K562 (cell line): Measurements from ENCODE around the gene POLD4. TPM values are rescaled to one million over a fixed set of nuclear protein-coding genes. Genes with fewer than 3 reads are reported as not detected.

Experiments used
- BDP1 ChIP-seq: IDR thresholded peaks from 3 replicates; pipeline ENCODE4 v1.6.1; 2011; ENCODE audit not compliant: insufficient read length, insufficient read depth
- ELF1 ChIP-seq: fragments of 200-800 bp; sonication (Bioruptor generic); IDR thresholded peaks from 2 replicates; pipeline ENCODE4 v1.6.1; 2016; ENCODE audit warnings: missing genetic modification characterization, missing compliant biosample characterization
- FOSL1 ChIP-seq: fragments of 200-800 bp; sonication (Bioruptor generic); conservative IDR thresholded peaks from 2 replicates; pipeline ENCODE4 v1.6.1; 2016; ENCODE audit warnings: missing genetic modification characterization, missing compliant biosample characterization
- GATA2 ChIP-seq: sonication (generic); formaldehyde crosslinking; IDR thresholded peaks from 2 replicates; pipeline ENCODE4 v1.4.0; 2020; ENCODE audit warnings: mild to moderate bottlenecking, missing genetic modification reagents
- HOMEZ ChIP-seq: fragments of 250-450 bp; sonication (Bioruptor Pico); IDR thresholded peaks from 2 replicates; pipeline ENCODE4 v1.4.0; 2020; ENCODE audit warnings: mild to moderate bottlenecking, moderate library complexity
- MAZ ChIP-seq, 2 experiments: fragments of 450-650 bp in 1 of 2; sonication (generic) in 1 of 2; formaldehyde crosslinking; IDR thresholded peaks in 1 of 2; conservative IDR thresholded peaks in 1 of 2; 2 replicates each; pipeline versions ENCODE4 v1.4.0 to v1.5.0; 2020; ENCODE audit warnings: mild to moderate bottlenecking in 1 of 2, missing genetic modification reagents in 1 of 2
- MTA3 ChIP-seq: fragments of 450-650 bp; formaldehyde crosslinking; IDR thresholded peaks from 2 replicates; pipeline ENCODE4 v1.6.1; 2017; ENCODE audit warnings: mild to moderate bottlenecking, borderline replicate concordance
- PHB ChIP-seq: fragments of 250-450 bp; sonication (Bioruptor Pico); IDR thresholded peaks from 2 replicates; pipeline ENCODE4 v1.5.0; 2021
- POLR3G ChIP-seq: IDR thresholded peaks from 2 replicates; pipeline ENCODE4 v1.6.1; 2011; ENCODE audit not compliant: insufficient read length, insufficient replicate concordance; ENCODE audit errors: extremely low read depth
- RAD21 ChIP-seq, 2 experiments: fragments of 250-450 bp in 1 of 2; fragments of 450-650 bp in 1 of 2; sonication (Bioruptor Pico) in 1 of 2; formaldehyde crosslinking in 1 of 2; IDR thresholded peaks in 1 of 2; conservative IDR thresholded peaks in 1 of 2; 2 replicates each; pipeline versions ENCODE4 v1.4.0 to v1.8.0; 2020 to 2022; ENCODE audit warnings: mild to moderate bottlenecking in 2 of 2, moderate library complexity in 1 of 2
- RCOR1 ChIP-seq, 2 experiments: IDR thresholded peaks; 2 replicates each; pipeline ENCODE4 v1.6.1; 2012; ENCODE audit warnings: low read depth in 2 of 2, low read length in 2 of 2, borderline replicate concordance in 1 of 2, improper control_type of control experiment in 1 of 2
- TEAD1 ChIP-seq, 2 experiments: fragments of 450-650 bp in 1 of 2; sonication (generic) in 1 of 2; formaldehyde crosslinking; IDR thresholded peaks; 2 replicates each; pipeline versions ENCODE4 v1.4.0 to v1.8.0; 2020 to 2022; ENCODE audit warnings: mild to moderate bottlenecking in 2 of 2, missing genetic modification reagents in 1 of 2
- TFAP4 ChIP-seq: sonication (generic); formaldehyde crosslinking; IDR thresholded peaks from 2 replicates; pipeline ENCODE4 v1.8.0; 2022; ENCODE audit warnings: missing genetic modification reagents, mild to moderate bottlenecking, moderate library complexity, borderline replicate concordance
- ZBTB11 ChIP-seq, 3 experiments: fragments of 200-800 bp in 1 of 3; fragments of 250-450 bp in 1 of 3; fragments of 450-650 bp in 1 of 3; sonication (Bioruptor Pico) in 1 of 3; sonication (Bioruptor generic) in 1 of 3; formaldehyde crosslinking in 1 of 3; IDR thresholded peaks; 2 replicates each; pipeline versions ENCODE4 v1.6.1 to v1.8.0; 2016 to 2022; ENCODE audit warnings: mild to moderate bottlenecking in 2 of 3, missing genetic modification characterization in 2 of 3, missing compliant biosample characterization in 1 of 3, moderate library complexity in 1 of 3
- ZFP91 ChIP-seq: sonication (generic); formaldehyde crosslinking; IDR thresholded peaks from 2 replicates; pipeline ENCODE4 v1.8.0; 2022; ENCODE audit warnings: mild to moderate bottlenecking, missing genetic modification reagents
- ZNF263 ChIP-seq: sonication (generic); formaldehyde crosslinking; IDR thresholded peaks from 2 replicates; pipeline ENCODE4 v1.8.0; 2022; ENCODE audit warnings: mild to moderate bottlenecking, missing genetic modification reagents, borderline replicate concordance
- ZNF79 ChIP-seq: fragments of 250-450 bp; sonication (Bioruptor Pico); IDR thresholded peaks from 2 replicates; pipeline ENCODE4 v1.4.0; 2020; ENCODE audit warnings: low read depth, mild to moderate bottlenecking, moderate library complexity
- polyA plus RNA-seq, 8 experiments: library from polyadenylated mRNA; depleted of rRNA in 4 of 8; stranded (reverse) in 5 of 8; unstranded in 3 of 8; fragments of >200 nt; fragmentation: Nextera tagmentation in 2 of 8; fragmentation: Illumina TruSeq in 1 of 8; extraction: Ambion mirVana in 2 of 8; extraction: Trizol in 1 of 8; gene quantifications; 2 replicates each; pipeline versions ENCODE4 v1.2.1 to v1.2.3, GENCODE V29; 2011 to 2014; ENCODE audit warnings: inconsistent platforms in 1 of 8, missing spikeins in 1 of 8
- total RNA-seq, 7 experiments: library from RNA; depleted of rRNA in 6 of 7; stranded (reverse); fragments of >200 nt in 6 of 7; fragmentation: Illumina TruSeq in 2 of 7; extraction: Trizol in 2 of 7; gene quantifications; 2 replicates each; pipeline versions ENCODE4 v1.2.1 to v1.2.3, GENCODE V29; 2011 to 2021; ENCODE audit warnings: low replicate concordance in 1 of 7

Gene POLD4
- total and polyA plus RNA-seq, 9 of the 15 experiments (the other 6 are each of a cell fraction or from before 2014, with no cell fraction given), result 5.8 to 64.5 (median 18.3) TPM

GRCh38 chr11:67382276-67383136 is 29.2 kb upstream of the POLD4 start (continued):
- TF ChIP-seq GATA2 (peak; percentile 18; the same call in 1 of the 2 replicates), MTA3 (0 out of 2 replicates have a peak, but pooled peaks have one; percentile 37), ZBTB11 (CRISPR knock-in tag; IDR thresholded peaks at IDR 0.05) (no peak), ELF1 (tag) (no peak), RAD21 (CRISPR knock-in tag; conservative IDR thresholded peaks at IDR 0.05 in 1 of 2, IDR thresholded peaks at IDR 0.05 in 1 of 2) (peak; percentile 99), MAZ (CRISPR knock-in tag; conservative IDR thresholded peaks at IDR 0.05 in 1 of 2, IDR thresholded peaks at IDR 0.05 in 1 of 2) (peak; percentile 67 to 92; a peak in 3 of 4 replicates), RCOR1 (IDR thresholded peaks at IDR 0.05; ENCODE audit: borderline replicate concordance in 1 of 2, low read depth in 2 of 2, low read length in 2 of 2) (peak in 1 of 2 experiments; percentile 64; a peak in 1 of 4 replicates), TEAD1 (CRISPR knock-in tag; IDR thresholded peaks at IDR 0.05) (0 out of 4 replicates have a peak, but pooled peaks of 1 of the 2 experiments have one; percentile 48), BDP1 (no peak), ZFP91 (no peak), FOSL1 (tag) (0 out of 2 replicates have a peak, but pooled peaks have one; percentile 23), POLR3G (no peak), TFAP4 (CRISPR knock-in tag) (peak; percentile 78), ZNF79 (CRISPR knock-in tag) (no peak), PHB (no peak), HOMEZ (CRISPR knock-in tag) (no peak), ZNF263 (CRISPR knock-in tag) (peak; percentile 39; the same call in 1 of the 2 replicates)
